Smooth muscle cell (in vitro differentiated cells): ENCODE results near the gene AFAP1L2. TPM values are rescaled to one million over a fixed set of nuclear protein-coding genes. Genes with fewer than 3 reads are reported as not detected.

Source experiments
- DNase-seq: peaks from one replicate; lab custom pipeline; 2025; ENCODE audit not compliant: unreplicated experiment; lab: John Stamatoyannopoulos, UW
- H2AFZ ChIP-seq: fragments of 200-600 bp; sonication (generic); 2 replicates; pipeline ENCODE4 v1.6.0; 2016; ENCODE audit warnings: antibody characterized with exemption, low read depth, mild to moderate bottlenecking
- H3F3A ChIP-seq: fragments of 200-600 bp; sonication (generic); 2 replicates; pipeline ENCODE4 v1.6.0; 2017; ENCODE audit warnings: antibody characterized with exemption, low read depth
- H3K27ac ChIP-seq: fragments of 200-600 bp; sonication (generic); 2 replicates; pipeline ENCODE4 v1.5.1; 2016; ENCODE audit warnings: low read depth, mild to moderate bottlenecking
- H3K27me3 ChIP-seq: fragments of 200-600 bp; sonication (generic); 2 replicates; pipeline ENCODE4 v1.6.1; 2016; ENCODE audit warnings: low read depth, mild to moderate bottlenecking
- H3K36me3 ChIP-seq: fragments of 200-600 bp; sonication (generic); 2 replicates; pipeline ENCODE4 v1.5.1; 2016; ENCODE audit warnings: low read depth
- H3K4me1 ChIP-seq: fragments of 200-600 bp; sonication (generic); 2 replicates; pipeline ENCODE4 v1.5.1; 2016; ENCODE audit warnings: low read depth
- H3K4me2 ChIP-seq: fragments of 200-600 bp; sonication (generic); 2 replicates; pipeline ENCODE4 v1.6.0; 2016; ENCODE audit warnings: mild to moderate bottlenecking
- H3K4me3 ChIP-seq: fragments of 200-600 bp; sonication (generic); 2 replicates; pipeline ENCODE4 v1.5.1; 2016; ENCODE audit warnings: mild to moderate bottlenecking
- H3K79me2 ChIP-seq: fragments of 200-600 bp; sonication (generic); 2 replicates; pipeline ENCODE4 v1.6.0; 2016; ENCODE audit warnings: low read depth, mild to moderate bottlenecking
- H3K9ac ChIP-seq: fragments of 200-600 bp; sonication (generic); 2 replicates; pipeline ENCODE4 v1.6.0; 2016; ENCODE audit warnings: low read depth
- H3K9me3 ChIP-seq: fragments of 200-600 bp; sonication (generic); replicated peaks from 2 replicates; pipeline ENCODE4 v1.5.1; 2016; ENCODE audit warnings: low read depth
- H4K20me1 ChIP-seq: fragments of 200-600 bp; sonication (generic); 2 replicates; pipeline ENCODE4 v1.6.0; 2016; ENCODE audit warnings: low read depth
- WGBS: methylation state at CpG from one replicate; pipeline ENCODE4 v1.1.7; 2016; ENCODE audit warnings: low lambda C conversion rate; 5-methylcytosine and 5-hydroxymethylcytosine counted together
- polyA plus RNA-seq: library from polyadenylated mRNA; unstranded; fragments of >200 nt; fragmentation: Nextera tagmentation; extraction: Ambion mirVana; gene quantifications from 2 replicates; pipeline ENCODE4 v1.2.1, GENCODE V29; 2016
- total RNA-seq: library from RNA; depleted of rRNA; stranded (reverse); fragments of >200 nt; gene quantifications from 2 replicates; pipeline ENCODE4 v1.2.3, GENCODE V29; 2014
- TF ChIP-seq, protein P1 (sequence below): fragments of 200-600 bp; sonication (generic); IDR thresholded peaks from 2 replicates; pipeline ENCODE4 v1.5.1; 2017; ENCODE audit warnings: borderline replicate concordance, mild to moderate bottlenecking, antibody characterized with exemption; ENCODE audit not compliant: insufficient read depth, poor library complexity, severe bottlenecking

The AFAP1L2 gene
- total and polyA plus RNA-seq, 2 experiments from 2014 or later = 43.3 to 47.2 TPM

DNA sequence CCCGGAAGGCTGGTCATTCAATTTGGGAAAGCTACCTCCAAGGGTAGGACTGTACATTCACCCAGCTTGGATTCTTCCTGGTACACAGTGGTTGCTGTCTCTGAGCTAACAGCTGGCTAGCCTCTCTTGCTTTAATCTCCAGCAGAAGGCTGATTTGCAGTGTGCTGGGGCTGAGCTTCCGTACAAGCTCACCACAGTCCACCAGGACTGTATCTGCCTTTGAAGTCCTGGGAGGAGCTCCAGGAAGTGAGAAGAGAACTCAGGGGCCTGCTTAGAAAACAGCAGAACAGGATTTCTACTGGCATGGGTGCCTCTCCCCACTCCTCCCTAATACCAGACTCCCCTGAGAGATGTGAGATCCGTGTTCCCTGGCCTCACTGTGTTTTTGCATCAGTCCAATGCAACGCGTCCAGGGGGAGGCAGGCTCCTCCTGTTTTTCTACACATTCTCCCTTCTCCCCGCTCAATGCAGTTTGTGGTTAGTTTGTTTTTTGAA is 6.6 kb downstream of the AFAP1L2 start:
- H4K20me1 ChIP-seq = peaks cover 54% of the 10 kb centered on the region
- H3F3A ChIP-seq = peaks cover 28% of the 10 kb centered on the region
- H3K79me2 ChIP-seq = peaks cover 58% of the 10 kb centered on the region
- 27% methylated on average over 6 of the region's 6 CpGs for WGBS
- H3K27ac ChIP-seq = peak overlapping the region; percentile 83
- peak overlapping the region; percentile 4 for H3K4me3 ChIP-seq
- H3K4me1 ChIP-seq = peaks cover 41% of the 10 kb centered on the region
- no peaks in the 10 kb centered on the region for H3K36me3 ChIP-seq
- H3K27me3 ChIP-seq = no peaks in the 10 kb centered on the region
- TF ChIP-seq, protein P1, sequence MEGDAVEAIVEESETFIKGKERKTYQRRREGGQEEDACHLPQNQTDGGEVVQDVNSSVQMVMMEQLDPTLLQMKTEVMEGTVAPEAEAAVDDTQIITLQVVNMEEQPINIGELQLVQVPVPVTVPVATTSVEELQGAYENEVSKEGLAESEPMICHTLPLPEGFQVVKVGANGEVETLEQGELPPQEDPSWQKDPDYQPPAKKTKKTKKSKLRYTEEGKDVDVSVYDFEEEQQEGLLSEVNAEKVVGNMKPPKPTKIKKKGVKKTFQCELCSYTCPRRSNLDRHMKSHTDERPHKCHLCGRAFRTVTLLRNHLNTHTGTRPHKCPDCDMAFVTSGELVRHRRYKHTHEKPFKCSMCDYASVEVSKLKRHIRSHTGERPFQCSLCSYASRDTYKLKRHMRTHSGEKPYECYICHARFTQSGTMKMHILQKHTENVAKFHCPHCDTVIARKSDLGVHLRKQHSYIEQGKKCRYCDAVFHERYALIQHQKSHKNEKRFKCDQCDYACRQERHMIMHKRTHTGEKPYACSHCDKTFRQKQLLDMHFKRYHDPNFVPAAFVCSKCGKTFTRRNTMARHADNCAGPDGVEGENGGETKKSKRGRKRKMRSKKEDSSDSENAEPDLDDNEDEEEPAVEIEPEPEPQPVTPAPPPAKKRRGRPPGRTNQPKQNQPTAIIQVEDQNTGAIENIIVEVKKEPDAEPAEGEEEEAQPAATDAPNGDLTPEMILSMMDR = peak; percentile 10
- peak overlapping the region; percentile 26 for H2AFZ ChIP-seq
- no peaks in the 10 kb centered on the region for H3K9me3 ChIP-seq
- DNase-seq = no peak
- H3K9ac ChIP-seq = peak overlapping the region; percentile 23
- H3K4me2 ChIP-seq = peak overlapping the region; percentile 69

DNA sequence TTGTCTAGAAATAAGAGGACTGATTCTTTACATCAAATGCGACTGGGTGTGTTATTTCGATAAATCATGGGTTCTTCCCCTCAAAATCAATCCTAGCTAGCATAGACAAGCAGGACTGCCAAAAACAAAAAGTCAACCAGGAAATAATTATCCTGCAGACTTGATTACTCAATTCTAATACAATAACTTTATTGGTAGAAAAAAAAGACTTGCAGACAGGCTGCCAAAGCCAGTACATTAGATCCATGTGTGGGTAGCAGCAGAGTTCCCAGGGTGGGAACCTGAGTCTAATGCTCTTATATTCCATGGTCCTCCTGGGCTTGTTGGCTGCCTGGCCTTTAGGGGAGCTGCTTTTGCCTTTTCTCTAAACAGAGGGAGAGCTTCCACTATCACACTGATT is 7.8 kb downstream of the AFAP1L2 start:
- peak overlapping the region; percentile 83 for H3K27ac ChIP-seq
- peaks cover 16% of the 10 kb centered on the region for H3F3A ChIP-seq
- H3K4me3 ChIP-seq = no peak overlapping the region
- no peaks in the 10 kb centered on the region for H3K36me3 ChIP-seq
- peaks cover 70% of the 10 kb centered on the region for H3K79me2 ChIP-seq
- TF ChIP-seq, protein P1 = no peak
- peak overlapping the region; percentile 69 for H3K4me2 ChIP-seq
- H3K9ac ChIP-seq = no peak overlapping the region
- H2AFZ ChIP-seq = no peak overlapping the region
- H4K20me1 ChIP-seq = peaks cover 62% of the 10 kb centered on the region
- H3K27me3 ChIP-seq = no peaks in the 10 kb centered on the region
- no peak for DNase-seq
- no peaks in the 10 kb centered on the region for H3K9me3 ChIP-seq
- H3K4me1 ChIP-seq = peaks cover 33% of the 10 kb centered on the region
- 100% methylated on average over 2 of the region's 2 CpGs for WGBS

DNA sequence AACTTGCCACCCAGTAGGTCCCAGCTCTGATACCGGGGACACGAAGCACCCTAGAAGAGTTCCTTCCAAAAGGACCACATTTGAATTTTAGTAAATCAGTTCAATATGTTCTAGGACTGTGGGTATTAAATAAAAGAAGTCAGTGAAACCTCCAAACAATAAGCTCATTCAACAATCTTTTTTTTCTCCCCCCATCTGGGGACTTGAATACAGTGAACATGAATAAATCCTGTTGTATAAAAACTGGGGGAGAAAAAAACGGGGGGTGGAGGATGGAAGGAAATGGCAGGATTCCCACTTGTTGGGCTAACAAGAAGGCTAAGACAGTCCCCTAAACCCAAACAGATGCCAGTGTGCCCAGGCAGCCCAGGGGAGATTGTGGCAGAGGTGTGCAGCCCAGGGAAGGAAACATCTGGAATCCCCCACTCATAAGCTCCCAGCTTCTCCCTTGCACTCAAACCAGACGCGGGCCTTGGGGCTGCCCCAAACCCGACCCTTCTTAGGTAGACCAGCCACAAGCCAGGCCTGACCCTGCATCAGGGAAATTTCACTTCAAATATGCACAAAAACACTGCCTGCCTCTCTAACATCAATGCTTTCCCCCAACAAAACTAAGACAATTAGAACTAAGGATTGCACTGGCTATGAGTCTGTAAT is 8.8 kb downstream of the AFAP1L2 start:
- Histone ChIP-seq H3K79me2 (peaks cover 75% of the 10 kb centered on the region), H2AFZ (no peak overlapping the region), H3K9me3 (no peaks in the 10 kb centered on the region), H3K36me3 (no peaks in the 10 kb centered on the region), H3K9ac (no peak overlapping the region), H3K27ac (no peak overlapping the region), H3K4me2 (no peak overlapping the region), H3F3A (peaks cover 12% of the 10 kb centered on the region), H3K4me1 (peaks cover 31% of the 10 kb centered on the region), H3K4me3 (no peak overlapping the region), H3K27me3 (no peaks in the 10 kb centered on the region), H4K20me1 (peaks cover 64% of the 10 kb centered on the region)
- TF ChIP-seq, protein P1 = no peak
- 96% methylated on average over 6 of the region's 6 CpGs for WGBS
- DNase-seq = no peak

DNA sequence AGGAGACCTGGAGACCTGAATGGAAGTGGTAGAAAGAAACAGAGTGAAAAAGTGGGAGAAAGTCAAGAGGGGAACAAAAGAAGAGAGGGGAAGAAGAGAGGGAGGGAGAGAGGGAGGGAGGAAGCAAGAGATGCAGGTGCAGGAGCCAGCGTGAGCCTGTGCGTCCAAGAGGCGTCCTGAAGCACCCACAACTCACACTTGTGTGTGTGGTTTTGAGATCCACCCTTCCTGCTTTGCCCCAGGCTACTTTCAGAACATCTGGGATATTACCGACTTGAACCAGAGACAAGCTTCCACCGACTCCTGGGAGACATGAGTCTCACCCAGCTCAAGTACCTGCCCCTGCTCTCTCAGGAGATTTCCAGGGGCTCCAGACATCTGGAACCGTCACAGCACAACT is 9.8 kb downstream of the AFAP1L2 start:
- no peaks in the 10 kb centered on the region for H3K27me3 ChIP-seq
- H3K4me1 ChIP-seq = peaks cover 22% of the 10 kb centered on the region
- peaks cover 72% of the 10 kb centered on the region for H4K20me1 ChIP-seq
- H3K4me2 ChIP-seq = peak overlapping the region; percentile 69
- no peaks in the 10 kb centered on the region for H3K36me3 ChIP-seq
- 79% methylated on average over 6 of the region's 6 CpGs for WGBS
- no peak overlapping the region for H2AFZ ChIP-seq
- no peaks in the 10 kb centered on the region for H3K9me3 ChIP-seq
- peaks cover 8% of the 10 kb centered on the region for H3F3A ChIP-seq
- TF ChIP-seq, protein P1 = no peak
- DNase-seq = no peak
- no peak overlapping the region for H3K9ac ChIP-seq
- no peak overlapping the region for H3K27ac ChIP-seq
- no peak overlapping the region for H3K4me3 ChIP-seq
- H3K79me2 ChIP-seq = peaks cover 79% of the 10 kb centered on the region
